Stimulated activated naive B cell treated with anti-CD40 and anti-IgM and Interleukin-4, amounts not matched to agents 10 μg/mL and 1 μg/mL and 100 μg/mL, for 72 hours (primary cell): ENCODE data around the gene KRT80.

Source experiments
- ATAC-seq, 2 donors: fragments of 150-1000 bp; cut with Tn5 transposase; replicated peaks; 2 replicates each; pipeline ENCODE4 v1.10.0; 2021; ENCODE audit warnings: moderate library complexity in 1 of 2
- DNase-seq: peaks from one replicate; pipeline ENCODE4 v3.0.0; 2021
- H3K27ac Mint-ChIP-seq: one replicate; pipeline ENCODE4 v1.8.0; 2022; ENCODE audit warnings: mild to moderate bottlenecking, mixed read lengths
- H3K27me3 Mint-ChIP-seq, 2 donors: one replicate each; pipeline ENCODE4 v1.8.0; 2022; ENCODE audit warnings: mixed read lengths in 2 of 2
- H3K36me3 Mint-ChIP-seq, 2 donors: one replicate each; pipeline ENCODE4 v1.8.0; 2022; ENCODE audit warnings: mixed read lengths in 2 of 2, mild to moderate bottlenecking in 1 of 2
- H3K4me1 Mint-ChIP-seq, 2 donors: one replicate each; pipeline ENCODE4 v1.8.0; 2022; ENCODE audit warnings: mixed read lengths in 2 of 2, mild to moderate bottlenecking in 1 of 2
- H3K4me3 Mint-ChIP-seq, 2 donors: one replicate each; pipeline ENCODE4 v1.8.0; 2022; ENCODE audit warnings: mild to moderate bottlenecking in 2 of 2, mixed read lengths in 2 of 2, moderate library complexity in 1 of 2
- H3K9me3 Mint-ChIP-seq, 2 donors: one replicate each; pipeline ENCODE4 v1.8.0; 2022; ENCODE audit warnings: mixed read lengths in 2 of 2, mild to moderate bottlenecking in 1 of 2

Gene KRT80

GRCh38 chr12:52221912-52222457 lies 30.2 kb upstream of the KRT80 start:
- peak; percentile 41 to 57 for ATAC-seq
- Mint-ChIP-seq H3K9me3 (no peaks in the 10 kb centered on the region), H3K27me3 (peaks cover 28 to 29% of the 10 kb centered on the region in 2 donors), H3K36me3 (no peaks in the 10 kb centered on the region), H3K4me3 (no peak overlapping the region), H3K4me1 (no peaks in the 10 kb centered on the region), H3K27ac (no peak overlapping the region)
- DNase-seq = no peak

GRCh38 chr12:52221070-52221781 lies 29.4 kb upstream of the KRT80 start:
- Mint-ChIP-seq H3K4me3 (no peak overlapping the region), H3K9me3 (no peaks in the 10 kb centered on the region), H3K27ac (no peak overlapping the region), H3K27me3 (peaks cover 28 to 29% of the 10 kb centered on the region in 2 donors), H3K4me1 (no peaks in the 10 kb centered on the region), H3K36me3 (no peaks in the 10 kb centered on the region)
- ATAC-seq (no peak), DNase-seq (no peak)

- Mint-ChIP-seq H3K36me3 (no peaks in the 10 kb centered on the region), H3K4me3 (no peak overlapping the region), H3K27ac (no peak overlapping the region), H3K9me3 (no peaks in the 10 kb centered on the region), H3K4me1 (no peaks in the 10 kb centered on the region), H3K27me3 (peaks cover 31 to 32% of the 10 kb centered on the region in 2 donors)
- no peak for ATAC-seq
- DNase-seq = no peak
These were observed 28.7 kb upstream of the KRT80 start for GRCh38 chr12:52220477-52220876.

GRCh38 chr12:52218001-52218400 lies 26.2 kb upstream of the KRT80 start:
- no peak overlapping the region for H3K4me3 Mint-ChIP-seq
- H3K4me1 Mint-ChIP-seq = no peaks in the 10 kb centered on the region
- no peaks in the 10 kb centered on the region for H3K36me3 Mint-ChIP-seq
- no peak overlapping the region for H3K27ac Mint-ChIP-seq
- DNase-seq = no peak
- no peak for ATAC-seq
- peaks cover 33 to 40% of the 10 kb centered on the region in 2 donors for H3K27me3 Mint-ChIP-seq
- no peaks in the 10 kb centered on the region for H3K9me3 Mint-ChIP-seq

GRCh38 chr12:52217223-52217622 lies 25.4 kb upstream of the KRT80 start:
- Mint-ChIP-seq H3K36me3 (no peaks in the 10 kb centered on the region), H3K4me3 (no peak overlapping the region), H3K9me3 (no peaks in the 10 kb centered on the region), H3K4me1 (no peaks in the 10 kb centered on the region), H3K27me3 (peaks cover 35 to 41% of the 10 kb centered on the region in 2 donors), H3K27ac (no peak overlapping the region)
- ATAC-seq (no peak), DNase-seq (no peak)

GRCh38 chr12:52216807-52217206 lies 25.0 kb upstream of the KRT80 start:
- no peak overlapping the region for H3K27ac Mint-ChIP-seq
- no peaks in the 10 kb centered on the region for H3K4me1 Mint-ChIP-seq
- no peak for DNase-seq

GRCh38 chr12:52216100-52216499 lies 24.3 kb upstream of the KRT80 start:
- H3K27me3 Mint-ChIP-seq = peaks cover 41 to 43% of the 10 kb centered on the region in 2 donors
- no peaks in the 10 kb centered on the region for H3K9me3 Mint-ChIP-seq
- ATAC-seq = no peak
- no peaks in the 10 kb centered on the region for H3K36me3 Mint-ChIP-seq
- no peak for DNase-seq
- no peak overlapping the region for H3K4me3 Mint-ChIP-seq
- no peaks in the 10 kb centered on the region for H3K4me1 Mint-ChIP-seq
- H3K27ac Mint-ChIP-seq = no peak overlapping the region

More at GRCh38 chr12:52216807-52217206, 25.0 kb upstream of the KRT80 start:
- Mint-ChIP-seq H3K4me3 (no peak overlapping the region), H3K27me3 (peaks cover 35 to 41% of the 10 kb centered on the region in 2 donors), H3K36me3 (no peaks in the 10 kb centered on the region), H3K9me3 (no peaks in the 10 kb centered on the region)
- ATAC-seq = no peak

- Mint-ChIP-seq H3K4me1 (no peaks in the 10 kb centered on the region), H3K27me3 (peaks cover 39 to 43% of the 10 kb centered on the region in 2 donors), H3K36me3 (no peaks in the 10 kb centered on the region), H3K27ac (no peak overlapping the region), H3K4me3 (no peak overlapping the region), H3K9me3 (no peaks in the 10 kb centered on the region)
- DNase-seq (no peak), ATAC-seq (no peak)
These were observed 23.8 kb upstream of the KRT80 start for GRCh38 chr12:52215587-52216031.

GRCh38 chr12:52214421-52214802 lies 22.6 kb upstream of the KRT80 start:
- H3K27me3 Mint-ChIP-seq = peaks cover 36 to 40% of the 10 kb centered on the region in 2 donors
- ATAC-seq (no peak), DNase-seq (no peak)
- H3K36me3 Mint-ChIP-seq = no peaks in the 10 kb centered on the region
- H3K4me3 Mint-ChIP-seq = no peak overlapping the region
- no peaks in the 10 kb centered on the region for H3K4me1 Mint-ChIP-seq
- no peak overlapping the region for H3K27ac Mint-ChIP-seq
- H3K9me3 Mint-ChIP-seq = no peaks in the 10 kb centered on the region

GRCh38 chr12:52213564-52214420 lies 22.0 kb upstream of the KRT80 start:
- peak; percentile 61 to 65 for ATAC-seq
- H3K4me1 Mint-ChIP-seq = no peaks in the 10 kb centered on the region

GRCh38 chr12:52212701-52213563 lies 21.1 kb upstream of the KRT80 start:
- H3K4me3 Mint-ChIP-seq = no peak overlapping the region
- H3K27me3 Mint-ChIP-seq = peaks cover 37 to 46% of the 10 kb centered on the region in 2 donors
- no peak for ATAC-seq
- no peak overlapping the region for H3K27ac Mint-ChIP-seq
- H3K9me3 Mint-ChIP-seq = no peaks in the 10 kb centered on the region
- no peak for DNase-seq
- no peaks in the 10 kb centered on the region for H3K4me1 Mint-ChIP-seq
- no peaks in the 10 kb centered on the region for H3K36me3 Mint-ChIP-seq

More at GRCh38 chr12:52213564-52214420, 22.0 kb upstream of the KRT80 start:
- Mint-ChIP-seq H3K27ac (no peak overlapping the region), H3K4me3 (no peak overlapping the region), H3K27me3 (peaks cover 37 to 40% of the 10 kb centered on the region in 2 donors), H3K36me3 (no peaks in the 10 kb centered on the region), H3K9me3 (no peaks in the 10 kb centered on the region)
- no peak for DNase-seq

GRCh38 chr12:52211716-52212585 lies 20.1 kb upstream of the KRT80 start:
- no peaks in the 10 kb centered on the region for H3K9me3 Mint-ChIP-seq
- no peaks in the 10 kb centered on the region for H3K4me1 Mint-ChIP-seq
- no peaks in the 10 kb centered on the region for H3K36me3 Mint-ChIP-seq
- ATAC-seq (no peak), DNase-seq (no peak)
- H3K27me3 Mint-ChIP-seq = peaks cover 39 to 47% of the 10 kb centered on the region in 2 donors
- no peak overlapping the region for H3K4me3 Mint-ChIP-seq
- no peak overlapping the region for H3K27ac Mint-ChIP-seq

- ATAC-seq = no peak
- H3K27ac Mint-ChIP-seq = no peak overlapping the region
- no peaks in the 10 kb centered on the region for H3K36me3 Mint-ChIP-seq
- H3K4me3 Mint-ChIP-seq = no peak overlapping the region
- H3K27me3 Mint-ChIP-seq = peaks cover 48 to 52% of the 10 kb centered on the region in 2 donors
- no peaks in the 10 kb centered on the region for H3K9me3 Mint-ChIP-seq
- H3K4me1 Mint-ChIP-seq = no peaks in the 10 kb centered on the region
- DNase-seq = no peak
These were observed 19.3 kb upstream of the KRT80 start for GRCh38 chr12:52210925-52211650.
